ENCODE results near the gene GPR17. TPM values are rescaled to one million over a fixed set of nuclear protein-coding genes. Genes with fewer than 3 reads are reported as not detected.

Gene GPR17
- total and polyA plus RNA-seq, 8 donors: 0.24 to 3.6 (median 1.1) TPM

DNA sequence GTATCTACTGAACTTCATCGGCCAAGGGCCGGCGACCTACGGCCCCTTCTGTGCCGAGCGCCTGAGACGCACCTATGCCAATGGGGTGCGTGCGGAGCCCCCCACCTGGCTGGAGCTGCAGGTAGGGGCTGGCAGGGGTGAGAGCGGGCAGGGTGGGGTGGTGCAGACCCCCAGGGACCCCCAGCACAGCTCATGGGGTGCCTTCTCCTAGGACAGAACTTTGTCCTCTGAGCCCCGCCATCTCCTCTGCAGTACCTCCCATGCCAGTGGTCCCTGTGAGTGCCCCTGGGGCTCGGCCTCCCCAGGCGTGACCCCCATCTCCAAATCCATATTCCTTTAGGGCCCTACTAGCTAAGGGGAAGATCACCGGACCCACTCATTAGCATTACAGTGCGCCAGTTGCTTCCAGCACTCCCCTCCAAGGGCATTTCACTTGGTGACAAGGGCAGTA, 23.9 kb upstream of the GPR17 start:
- TF ChIP-seq, protein P1, sequence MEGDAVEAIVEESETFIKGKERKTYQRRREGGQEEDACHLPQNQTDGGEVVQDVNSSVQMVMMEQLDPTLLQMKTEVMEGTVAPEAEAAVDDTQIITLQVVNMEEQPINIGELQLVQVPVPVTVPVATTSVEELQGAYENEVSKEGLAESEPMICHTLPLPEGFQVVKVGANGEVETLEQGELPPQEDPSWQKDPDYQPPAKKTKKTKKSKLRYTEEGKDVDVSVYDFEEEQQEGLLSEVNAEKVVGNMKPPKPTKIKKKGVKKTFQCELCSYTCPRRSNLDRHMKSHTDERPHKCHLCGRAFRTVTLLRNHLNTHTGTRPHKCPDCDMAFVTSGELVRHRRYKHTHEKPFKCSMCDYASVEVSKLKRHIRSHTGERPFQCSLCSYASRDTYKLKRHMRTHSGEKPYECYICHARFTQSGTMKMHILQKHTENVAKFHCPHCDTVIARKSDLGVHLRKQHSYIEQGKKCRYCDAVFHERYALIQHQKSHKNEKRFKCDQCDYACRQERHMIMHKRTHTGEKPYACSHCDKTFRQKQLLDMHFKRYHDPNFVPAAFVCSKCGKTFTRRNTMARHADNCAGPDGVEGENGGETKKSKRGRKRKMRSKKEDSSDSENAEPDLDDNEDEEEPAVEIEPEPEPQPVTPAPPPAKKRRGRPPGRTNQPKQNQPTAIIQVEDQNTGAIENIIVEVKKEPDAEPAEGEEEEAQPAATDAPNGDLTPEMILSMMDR (IDR thresholded peaks at IDR 0.05): no peak
- peak in 1 of 4 donors; percentile 19 for DNase-seq
- no peak overlapping the region for H3K4me3 ChIP-seq
- no peaks in the 10 kb centered on the region for H3K4me1 ChIP-seq
- H3K27me3 ChIP-seq: no peaks in the 10 kb centered on the region
- no peak overlapping the region for H3K27ac ChIP-seq
- H3K36me3 ChIP-seq: no peaks in the 10 kb centered on the region
- intact Hi-C loops (cut with DNase I): no loop called here
- no peaks in the 10 kb centered on the region for H3K9me3 ChIP-seq
- ATAC-seq: no peak

DNA sequence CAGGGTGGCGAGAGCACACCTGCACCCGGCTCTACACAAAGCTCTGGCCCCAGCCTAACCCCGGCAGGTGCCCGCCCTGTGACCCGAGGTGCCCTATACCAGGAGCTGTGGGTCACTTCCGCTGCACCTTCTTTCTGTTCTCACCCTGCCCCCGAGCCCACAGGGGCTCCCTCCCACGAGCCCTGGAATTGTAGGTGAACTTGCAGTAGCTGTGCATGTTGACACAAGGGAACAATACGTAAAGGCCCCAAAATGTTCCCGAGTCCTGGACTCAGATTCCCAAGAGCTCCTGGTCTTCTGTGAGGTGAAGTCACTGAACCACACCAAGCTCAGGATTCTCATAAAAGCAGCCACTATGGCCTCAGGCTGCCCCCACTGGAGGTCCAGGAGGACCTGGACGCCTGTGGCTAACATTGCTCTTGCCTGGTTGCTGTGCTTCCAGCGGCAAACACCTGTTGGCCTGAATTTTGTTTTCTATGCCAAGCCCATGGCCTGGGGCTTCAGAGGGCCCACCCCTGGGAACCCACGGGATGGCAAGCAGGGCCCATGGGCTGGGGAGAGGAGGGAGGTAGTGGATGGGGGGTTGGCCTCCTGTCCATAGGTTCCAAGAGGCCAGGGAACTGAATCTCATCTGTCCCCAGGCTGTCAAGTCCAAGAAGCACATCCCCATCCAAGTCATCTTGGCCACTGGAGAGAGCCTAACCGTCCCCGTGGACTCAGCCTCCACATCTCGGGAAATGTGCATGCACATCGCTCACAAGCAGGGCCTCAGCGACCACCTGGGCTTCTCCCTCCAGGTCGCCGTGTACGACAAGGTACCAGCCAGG, 23.2 kb upstream of the GPR17 start:
- DNase-seq (peak in 1 of 4 donors; percentile 16), ATAC-seq (no peak)
- TF ChIP-seq, protein P1 (IDR thresholded peaks at IDR 0.05): no peak
- H3K4me1 ChIP-seq: no peaks in the 10 kb centered on the region
- intact Hi-C loops (cut with DNase I): no loop called here
- H3K27me3 ChIP-seq: no peaks in the 10 kb centered on the region
- no peak overlapping the region for H3K27ac ChIP-seq
- H3K9me3 ChIP-seq: no peaks in the 10 kb centered on the region
- no peaks in the 10 kb centered on the region for H3K36me3 ChIP-seq
- no peak overlapping the region for H3K4me3 ChIP-seq

DNA sequence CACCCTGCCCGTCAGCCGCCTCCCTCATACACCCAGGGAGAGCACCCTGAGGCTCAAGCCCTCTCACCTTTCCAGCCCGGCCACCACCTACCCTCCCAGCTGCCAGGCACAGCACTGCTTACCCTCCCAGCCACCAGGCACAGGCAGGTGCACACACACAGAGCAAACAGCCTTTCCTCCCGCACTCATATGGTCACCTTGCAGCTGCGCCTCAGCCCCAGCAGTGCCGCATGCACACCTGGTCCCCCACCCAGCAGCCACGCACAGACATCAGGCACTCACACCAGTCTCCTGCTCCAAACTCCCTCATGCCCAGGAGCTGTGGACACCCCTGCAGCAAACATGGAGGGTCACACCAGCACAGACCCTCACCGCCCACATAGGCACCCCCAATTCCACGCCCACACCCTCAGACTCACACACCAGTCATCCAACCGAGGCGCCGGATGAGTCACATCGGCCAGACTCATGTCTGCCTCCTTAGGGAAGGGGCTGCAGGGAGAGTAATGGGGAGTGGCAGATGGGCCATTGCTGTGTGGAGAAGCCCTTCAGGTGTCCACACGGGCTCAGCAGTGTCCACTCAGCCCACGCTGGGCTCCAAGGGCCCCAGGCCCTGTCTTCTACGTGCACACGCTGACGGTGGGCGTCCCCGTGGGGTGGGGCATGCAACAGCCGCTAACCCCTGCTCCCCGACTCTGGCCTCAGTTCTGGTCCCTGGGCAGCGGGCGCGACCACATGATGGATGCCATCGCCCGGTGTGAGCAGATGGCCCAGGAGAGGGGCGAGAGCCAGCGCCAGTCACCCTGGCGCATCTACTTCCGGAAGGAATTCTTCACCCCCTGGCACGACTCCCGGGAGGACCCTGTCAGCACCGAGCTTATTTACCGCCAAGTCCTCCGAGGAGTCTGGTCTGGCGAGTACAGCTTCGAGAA, 22.3 kb upstream of the GPR17 start:
- Histone ChIP-seq H3K4me1 (no peaks in the 10 kb centered on the region), H3K9me3 (no peaks in the 10 kb centered on the region), H3K27ac (no peak overlapping the region), H3K27me3 (no peaks in the 10 kb centered on the region), H3K36me3 (no peaks in the 10 kb centered on the region), H3K4me3 (no peak overlapping the region)
- DNase-seq: peak in 2 of 4 donors; percentile 28 to 71
- intact Hi-C loops (cut with DNase I): no loop called here
- TF ChIP-seq, protein P1 (IDR thresholded peaks at IDR 0.05): no peak
- ATAC-seq: no peak

DNA sequence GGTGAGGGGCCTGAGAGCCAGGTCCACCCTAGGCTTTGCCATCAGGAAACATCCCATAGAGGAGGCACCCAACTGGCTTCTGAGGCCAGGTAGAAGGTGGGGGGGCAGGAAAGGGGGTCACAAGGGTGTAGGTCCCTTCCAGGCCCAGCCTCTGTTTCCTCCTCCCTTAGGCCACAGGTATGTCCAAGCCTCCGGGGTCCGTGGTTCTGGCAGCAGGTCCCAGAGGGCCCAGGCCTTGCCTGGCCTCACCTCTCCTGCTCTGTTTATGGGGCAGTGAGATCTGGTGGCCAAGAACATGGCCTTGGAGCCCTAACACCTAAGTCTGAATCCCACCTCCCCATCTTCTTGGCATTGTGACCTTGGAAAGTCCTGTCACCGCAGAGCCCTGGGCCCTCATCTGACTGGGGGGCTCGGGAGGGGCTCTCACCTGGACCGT, 21.6 kb upstream of the GPR17 start:
- H3K9me3 ChIP-seq: no peaks in the 10 kb centered on the region
- no peak overlapping the region for H3K4me3 ChIP-seq
- no peaks in the 10 kb centered on the region for H3K36me3 ChIP-seq
- H3K4me1 ChIP-seq: no peaks in the 10 kb centered on the region
- TF ChIP-seq, protein P1 (IDR thresholded peaks at IDR 0.05): no peak
- ATAC-seq (no peak), DNase-seq (peak in 1 of 4 donors; percentile 27)
- no peak overlapping the region for H3K27ac ChIP-seq
- intact Hi-C loops (cut with DNase I): no loop called here
- no peaks in the 10 kb centered on the region for H3K27me3 ChIP-seq

Data from left lung (tissue), 10 donors.